ENCODE data around the gene CNTNAP2.

DNA sequence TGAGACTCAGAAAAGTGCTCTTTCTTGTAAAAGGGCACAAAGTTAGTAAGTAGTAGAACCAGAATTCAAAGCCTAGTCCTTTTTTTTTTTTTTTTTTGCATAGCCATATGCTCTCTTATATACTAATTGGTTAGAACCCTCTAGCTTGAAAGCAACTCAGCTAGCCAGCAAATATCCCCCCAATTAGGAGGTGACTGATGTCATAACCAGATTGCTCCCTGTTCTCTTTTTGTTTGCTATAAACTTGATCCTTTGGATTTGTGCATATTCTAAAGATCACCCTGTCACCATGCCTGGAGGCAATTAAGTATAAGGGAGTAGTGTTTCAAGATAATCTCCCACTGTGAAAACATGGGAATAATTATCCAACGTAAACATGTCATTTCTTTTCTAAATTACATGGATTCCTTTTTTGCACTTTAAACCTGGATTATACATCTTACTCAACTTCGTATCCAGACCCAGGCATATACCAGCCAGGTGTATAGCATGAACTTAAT is 963.4 kb downstream of the CNTNAP2 start:
- TF ChIP-seq, protein P1, sequence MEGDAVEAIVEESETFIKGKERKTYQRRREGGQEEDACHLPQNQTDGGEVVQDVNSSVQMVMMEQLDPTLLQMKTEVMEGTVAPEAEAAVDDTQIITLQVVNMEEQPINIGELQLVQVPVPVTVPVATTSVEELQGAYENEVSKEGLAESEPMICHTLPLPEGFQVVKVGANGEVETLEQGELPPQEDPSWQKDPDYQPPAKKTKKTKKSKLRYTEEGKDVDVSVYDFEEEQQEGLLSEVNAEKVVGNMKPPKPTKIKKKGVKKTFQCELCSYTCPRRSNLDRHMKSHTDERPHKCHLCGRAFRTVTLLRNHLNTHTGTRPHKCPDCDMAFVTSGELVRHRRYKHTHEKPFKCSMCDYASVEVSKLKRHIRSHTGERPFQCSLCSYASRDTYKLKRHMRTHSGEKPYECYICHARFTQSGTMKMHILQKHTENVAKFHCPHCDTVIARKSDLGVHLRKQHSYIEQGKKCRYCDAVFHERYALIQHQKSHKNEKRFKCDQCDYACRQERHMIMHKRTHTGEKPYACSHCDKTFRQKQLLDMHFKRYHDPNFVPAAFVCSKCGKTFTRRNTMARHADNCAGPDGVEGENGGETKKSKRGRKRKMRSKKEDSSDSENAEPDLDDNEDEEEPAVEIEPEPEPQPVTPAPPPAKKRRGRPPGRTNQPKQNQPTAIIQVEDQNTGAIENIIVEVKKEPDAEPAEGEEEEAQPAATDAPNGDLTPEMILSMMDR (IDR thresholded peaks at IDR 0.05), result no peak
- no peak for TF ChIP-seq POLR2A (IDR thresholded peaks at IDR 0.05)
